CD4-positive, alpha-beta T cell (primary cell): ENCODE measurements around the gene ADGRV1. TPM values are rescaled to one million over a fixed set of nuclear protein-coding genes. Genes with fewer than 3 reads are reported as not detected.

Source experiments
- ATAC-seq: fragments of 200-7000 bp; cut with Tn5 transposase; one replicate; pipeline ENCODE4 v1.10.0; 2022; ENCODE audit warnings: mild to moderate bottlenecking; ENCODE audit not compliant: poor library complexity
- CTCF ChIA-PET: fragments of 350-600 bp; sonication (Branson Sonifier 250); formaldehyde crosslinking; loops from one replicate; lab custom pipeline; 2021; ENCODE audit warnings: antibody characterized with exemption, inconsistent platforms; lab: Charles Lee
- POLR2A ChIA-PET: fragments of 350-600 bp; sonication (Branson Sonifier 250); formaldehyde crosslinking; loops from one replicate; lab custom pipeline; 2021; ENCODE audit warnings: antibody characterized with exemption, inconsistent platforms; lab: Charles Lee
- DNase-seq, 14 experiments: peaks; one replicate each; pipeline ENCODE4 v3.0.0-alpha.2; 2013 to 2020; ENCODE audit warnings: mixed read lengths in 2 of 14
- H3K27ac ChIP-seq, 2 donors: one replicate each; pipeline versions ENCODE4 v1.5.1 to v1.7.0; 2013; ENCODE audit warnings: low read length in 2 of 2, low read depth in 1 of 2, mild to moderate bottlenecking in 1 of 2
- H3K27me3 ChIP-seq, 2 experiments: 1 replicate in 1 of 2; 2 replicates in 1 of 2; pipeline versions ENCODE4 v1.6.1 to v1.7.0; 2013; ENCODE audit warnings: low read length in 2 of 2, control low read depth in 1 of 2, mild to moderate bottlenecking in 1 of 2, moderate library complexity in 1 of 2; ENCODE audit not compliant: insufficient read depth in 2 of 2, control insufficient read depth in 1 of 2
- H3K36me3 ChIP-seq: one replicate; pipeline ENCODE4 v1.6.1; 2013; ENCODE audit warnings: low read length, control low read depth; ENCODE audit not compliant: insufficient read depth
- H3K4me1 ChIP-seq: one replicate; pipeline ENCODE4 v1.6.1; 2013; ENCODE audit warnings: low read length, control low read depth; ENCODE audit not compliant: insufficient read depth
- H3K4me3 ChIP-seq: one replicate; pipeline ENCODE4 v1.5.1; 2013; ENCODE audit warnings: mild to moderate bottlenecking, low read length, moderate library complexity
- H3K9me3 ChIP-seq, 2 experiments: 1 replicate in 1 of 2; 2 replicates in 1 of 2; pipeline versions ENCODE4 v1.6.1 to v1.7.0; 2013; ENCODE audit warnings: low read length in 2 of 2, mild to moderate bottlenecking in 2 of 2, control low read depth in 1 of 2, moderate library complexity in 1 of 2; ENCODE audit not compliant: control insufficient read depth in 1 of 2, insufficient read depth in 1 of 2
- H3K27ac Mint-ChIP-seq: one replicate; pipeline ENCODE4 v1.8.0; 2020; ENCODE audit warnings: mixed read lengths
- H3K27me3 Mint-ChIP-seq: one replicate; pipeline ENCODE4 v1.8.0; 2021; ENCODE audit warnings: mixed read lengths
- H3K36me3 Mint-ChIP-seq: one replicate; pipeline ENCODE4 v1.8.0; 2021; ENCODE audit warnings: low read depth, mixed read lengths
- H3K4me1 Mint-ChIP-seq: one replicate; pipeline ENCODE4 v1.8.0; 2021; ENCODE audit warnings: low read depth, mixed read lengths
- H3K4me3 Mint-ChIP-seq: one replicate; pipeline ENCODE4 v1.8.0; 2020; ENCODE audit warnings: mild to moderate bottlenecking, mixed read lengths
- H3K9me3 Mint-ChIP-seq: one replicate; pipeline ENCODE4 v1.8.0; 2020; ENCODE audit warnings: mixed read lengths
- CTCF ChIP-seq: fragments of 200-600 bp; IDR thresholded peaks from one replicate; pipeline ENCODE4 v1.8.0; 2022; ENCODE audit warnings: antibody characterized with exemption, mild to moderate bottlenecking
- intact Hi-C, 2 experiments: fragments of 100-400 bp; cut with DNase I in 1 of 2; cut with micrococcal nuclease in 1 of 2; formaldehyde crosslinking; loops; one replicate each; pipeline versions ENCODE4 v1.15.1 to v1.9.0; 2023 to 2025; cut with DNase I, micrococcal nuclease
- total RNA-seq, 174 experiments: library from RNA in 2 of 174; stranded (reverse) in 2 of 174; gene quantifications; one replicate each; pipeline ENCODE4 v1.2.3 and lab custom pipeline; 2021 to 2026

ADGRV1 gene
- total RNA-seq, 2 experiments from 2014 or later = 0.81 to 1.2 TPM

GRCh38 chr5:91159647-91160046 is 601.0 kb downstream of the ADGRV1 start:
- H3K4me1 ChIP-seq = peaks cover 11% of the 10 kb centered on the region
- no peaks in the 10 kb centered on the region for H3K27me3 Mint-ChIP-seq
- TF ChIP-seq CTCF = no peak
- intact Hi-C loops = no loop called here
- no peaks in the 10 kb centered on the region for H3K27me3 ChIP-seq
- POLR2A ChIA-PET = no interaction called here
- H3K9me3 Mint-ChIP-seq = no peaks in the 10 kb centered on the region
- no peaks in the 10 kb centered on the region for H3K36me3 ChIP-seq
- H3K4me3 Mint-ChIP-seq = no peak overlapping the region
- CTCF ChIA-PET = no interaction called here
- peaks cover 16% of the 10 kb centered on the region for H3K4me1 Mint-ChIP-seq
- DNase-seq = no peak
- no peak overlapping the region for H3K27ac Mint-ChIP-seq
- H3K36me3 Mint-ChIP-seq = no peaks in the 10 kb centered on the region
- no peaks in the 10 kb centered on the region for H3K9me3 ChIP-seq
- no peak for ATAC-seq
- H3K4me3 ChIP-seq = no peak overlapping the region
- no peak overlapping the region for H3K27ac ChIP-seq

GRCh38 chr5:91160714-91161285 is 602.2 kb downstream of the ADGRV1 start:
- TF ChIP-seq CTCF = no peak
- CTCF ChIA-PET = no interaction called here

GRCh38 chr5:91162534-91163381 is 604.2 kb downstream of the ADGRV1 start:
- ChIA-PET CTCF (interaction anchor here (1.0 kb wide), 1 partner anchor 222 kb away, joined by 3 read pairs; no protein-coding TSS in a partner anchor), POLR2A (no interaction called here)
- H3K27ac ChIP-seq = peak overlapping the region in 1 of 2 donors; percentile 2
- H3K4me3 ChIP-seq = no peak overlapping the region
- no peak overlapping the region for H3K27ac Mint-ChIP-seq
- no peak overlapping the region for H3K4me3 Mint-ChIP-seq
- no peaks in the 10 kb centered on the region for H3K9me3 Mint-ChIP-seq
- H3K9me3 ChIP-seq = no peaks in the 10 kb centered on the region
- no peaks in the 10 kb centered on the region for H3K36me3 Mint-ChIP-seq
- H3K36me3 ChIP-seq = no peaks in the 10 kb centered on the region
- TF ChIP-seq CTCF = no peak
- no peaks in the 10 kb centered on the region for H3K27me3 Mint-ChIP-seq
- DNase-seq = peak in 10 of 14 experiments; percentile 3 to 81 (median 30)
- peaks cover 16% of the 10 kb centered on the region for H3K4me1 Mint-ChIP-seq
- H3K4me1 ChIP-seq = peaks cover 11% of the 10 kb centered on the region
- H3K27me3 ChIP-seq = no peaks in the 10 kb centered on the region
- intact Hi-C loops = no loop called here
- ATAC-seq = peak; percentile 83

More at GRCh38 chr5:91160714-91161285, 602.2 kb downstream of the ADGRV1 start:
- DNase-seq (no peak), ATAC-seq (no peak)
- H3K27ac ChIP-seq = no peak overlapping the region
- H3K4me3 ChIP-seq = no peak overlapping the region
- Mint-ChIP-seq H3K36me3 (no peaks in the 10 kb centered on the region), H3K9me3 (no peaks in the 10 kb centered on the region), H3K4me3 (no peak overlapping the region), H3K4me1 (peaks cover 16% of the 10 kb centered on the region), H3K27ac (no peak overlapping the region), H3K27me3 (no peaks in the 10 kb centered on the region)
- no peaks in the 10 kb centered on the region for H3K36me3 ChIP-seq
- H3K9me3 ChIP-seq = no peaks in the 10 kb centered on the region
- intact Hi-C loops = no loop called here
- POLR2A ChIA-PET = no interaction called here
- no peaks in the 10 kb centered on the region for H3K27me3 ChIP-seq
- peaks cover 11% of the 10 kb centered on the region for H3K4me1 ChIP-seq
